NCI-H128 (cell line): Measurements from ENCODE around the gene DTNB.
"Not testable (repeated sequence)": the region's sequence is repeated elsewhere in the genome, so short reads cannot be mapped to it uniquely, and the experiment has no call there.

Experiments used
- DNase-seq: peaks from one replicate; lab custom pipeline; 2025; ENCODE audit not compliant: unreplicated experiment; lab: John Stamatoyannopoulos, UW

Gene DTNB

DNA sequence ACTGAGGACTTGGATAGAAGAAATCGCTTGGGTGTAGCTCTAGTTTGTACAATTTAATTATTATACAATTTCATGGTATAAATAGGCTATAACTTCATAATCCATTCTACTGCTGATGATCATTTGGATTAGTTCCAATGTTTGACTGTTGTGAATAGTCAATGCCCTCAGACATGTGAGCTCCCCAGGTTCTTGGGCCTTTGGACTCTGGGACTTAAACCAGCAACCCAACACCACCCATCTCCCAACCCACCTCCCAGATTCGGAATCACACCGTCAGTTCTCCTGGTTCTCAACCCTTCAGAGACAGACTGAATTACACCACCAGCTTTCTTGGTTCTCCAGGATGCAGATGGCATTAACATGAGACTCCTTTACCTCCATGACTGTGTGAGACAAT lies 247.1 kb downstream of the DTNB start:
- no peak for DNase-seq

DNA sequence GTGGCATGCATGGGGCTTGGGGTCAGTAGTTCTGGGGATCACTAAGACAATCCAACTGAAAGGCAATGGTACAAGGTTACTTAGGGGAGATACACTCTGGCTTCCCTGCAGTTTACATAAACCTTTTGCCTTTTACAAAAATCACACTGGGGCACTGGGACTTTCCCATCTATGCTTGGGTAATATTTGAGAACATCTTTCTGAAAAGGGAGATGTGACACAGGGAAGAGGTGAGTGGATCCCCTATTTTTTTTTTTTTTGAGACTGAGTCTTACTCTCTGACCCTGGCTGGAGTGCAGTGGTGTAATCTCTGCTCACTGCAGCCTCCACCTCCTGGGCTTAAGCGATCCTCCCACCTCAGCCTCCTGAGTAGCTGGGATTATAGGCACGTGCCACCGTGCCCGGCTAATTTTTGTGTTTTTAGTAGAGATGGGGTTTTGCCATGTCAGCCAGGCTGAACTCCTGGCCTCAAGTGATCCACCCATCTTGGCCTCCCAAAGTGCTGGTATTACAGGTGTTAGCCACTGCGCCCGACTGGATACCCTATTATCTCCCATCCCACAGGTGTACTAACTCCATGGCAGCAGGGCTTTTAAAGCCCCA lies 248.8 kb downstream of the DTNB start:
- no peak for DNase-seq

DNA sequence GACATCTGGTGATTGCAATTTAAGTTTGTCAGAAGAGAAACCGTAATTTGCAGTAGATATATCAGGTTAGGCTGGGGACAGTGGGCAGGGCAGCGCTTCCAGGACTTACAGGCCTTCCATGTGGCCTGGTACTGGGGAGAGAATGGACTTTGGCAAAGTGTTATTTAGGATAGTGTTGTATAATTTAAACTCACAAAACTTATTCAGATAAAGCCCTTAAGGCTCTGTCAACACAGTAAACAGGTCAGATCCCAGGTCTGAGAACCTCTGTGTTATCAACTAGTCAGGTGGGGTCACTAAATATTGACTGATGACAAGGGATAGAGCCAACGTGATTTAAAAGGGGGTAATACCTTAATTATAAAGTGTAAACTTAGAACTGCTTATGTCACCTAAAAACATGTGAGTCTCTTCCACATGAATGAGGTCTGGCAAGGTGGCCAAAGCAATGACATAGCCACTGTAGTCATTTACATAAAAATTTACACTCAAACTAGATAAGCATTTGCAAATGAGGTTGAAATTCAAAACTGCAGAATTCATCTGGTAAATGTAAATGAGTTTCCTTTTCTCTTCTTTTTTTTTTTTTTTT lies 251.5 kb downstream of the DTNB start:
- DNase-seq, result no peak

DNA sequence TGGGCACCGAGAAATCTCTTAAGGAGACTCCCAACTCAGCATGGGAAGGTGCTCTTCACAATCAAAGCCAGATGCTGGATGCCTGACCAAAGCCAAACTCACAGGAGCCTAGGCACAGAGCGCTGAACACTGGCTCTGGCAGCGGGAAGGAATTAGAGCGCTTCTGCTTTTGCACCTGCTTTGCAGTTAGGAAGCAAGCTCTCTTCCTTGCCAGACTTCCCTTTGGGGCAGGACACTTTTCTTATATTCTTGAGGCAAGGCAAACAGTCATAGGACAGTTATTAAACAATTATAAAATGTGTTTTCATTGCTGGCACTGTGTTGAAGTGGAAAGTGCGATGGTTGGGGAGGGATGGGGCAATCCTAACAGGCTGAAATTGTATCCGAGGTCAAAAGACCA lies 252.1 kb downstream of the DTNB start:
- DNase-seq, result no peak

DNA sequence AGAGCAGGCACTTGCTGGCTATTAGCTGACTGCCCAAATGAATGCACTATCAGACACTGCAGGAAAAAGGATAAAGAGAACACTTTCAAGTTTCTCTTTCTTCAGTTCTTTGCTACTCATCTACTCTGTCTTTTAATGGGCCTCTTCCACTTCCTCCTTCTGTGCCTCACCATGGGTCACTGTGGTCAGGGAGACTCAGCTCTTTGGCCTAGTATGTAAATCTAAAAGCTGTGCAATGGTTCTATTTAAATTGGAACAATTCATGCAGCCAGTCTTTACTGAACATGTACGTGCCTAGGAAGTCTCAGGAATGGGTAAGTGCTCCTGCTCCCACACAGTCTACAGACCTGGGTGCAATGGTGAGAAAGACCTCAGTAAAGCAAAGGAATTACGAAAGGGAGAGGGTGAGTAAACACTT lies 252.5 kb downstream of the DTNB start:
- no peak for DNase-seq

DNA sequence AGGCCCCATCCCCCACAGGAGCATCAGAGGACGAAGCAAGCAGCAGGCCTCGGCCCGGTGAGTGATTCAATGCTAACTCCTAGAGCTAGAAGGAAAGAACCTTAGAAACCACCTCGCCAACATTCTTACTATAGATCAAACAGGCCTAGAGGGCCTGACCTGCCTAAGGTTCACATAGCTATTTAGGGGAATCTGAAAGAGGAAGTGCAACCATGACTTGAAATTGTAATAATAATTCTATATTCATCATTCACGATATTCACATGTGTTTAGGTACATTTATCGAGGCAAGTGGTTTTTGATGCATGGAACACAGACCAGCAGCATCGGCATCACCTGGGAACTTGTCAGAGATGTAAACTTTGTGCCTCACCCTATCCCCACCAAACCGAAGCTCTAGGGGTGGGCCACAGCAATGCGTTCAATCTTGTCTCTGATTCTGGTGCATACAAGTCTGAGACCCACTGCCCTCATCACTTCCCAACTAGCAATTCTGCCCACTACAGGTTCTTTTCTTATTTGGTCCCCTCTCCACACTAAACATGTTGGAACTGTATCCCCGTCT lies 253.6 kb downstream of the DTNB start:
- no peak for DNase-seq

DNA sequence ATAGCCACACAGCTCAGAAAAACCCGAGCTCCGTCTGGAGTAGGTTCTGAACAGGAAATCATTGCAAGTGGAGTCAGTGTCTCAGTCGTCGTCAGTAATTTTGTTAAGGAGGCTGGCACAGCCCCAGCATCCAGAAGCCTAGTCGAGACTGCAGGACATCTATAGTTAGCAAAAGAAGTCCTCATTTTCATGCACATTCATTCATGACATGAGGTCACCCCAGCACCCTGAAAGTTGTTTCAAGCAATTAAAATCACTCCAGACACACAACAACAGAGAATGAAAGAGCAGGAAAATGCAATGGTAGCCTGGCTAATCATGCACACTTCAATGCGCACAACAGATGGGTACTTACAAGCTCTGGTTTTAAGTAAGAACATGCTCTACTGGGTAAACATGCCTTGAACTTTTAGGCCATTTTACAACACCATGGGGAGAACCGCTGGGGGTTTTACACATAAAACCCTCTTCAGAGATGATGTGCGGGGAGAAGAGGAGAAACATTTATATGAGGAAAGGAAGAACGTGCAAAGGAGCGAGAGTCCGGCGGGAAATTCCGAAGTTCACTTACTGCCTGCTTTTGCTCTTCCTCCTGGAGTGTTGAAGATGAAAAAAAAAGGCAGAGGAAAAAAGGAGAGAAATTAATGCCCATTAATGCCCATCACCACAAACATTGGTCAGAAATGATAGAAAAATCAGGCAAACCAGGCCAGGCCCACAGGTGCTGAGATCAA lies 254.3 kb downstream of the DTNB start:
- DNase-seq, result no peak

DNA sequence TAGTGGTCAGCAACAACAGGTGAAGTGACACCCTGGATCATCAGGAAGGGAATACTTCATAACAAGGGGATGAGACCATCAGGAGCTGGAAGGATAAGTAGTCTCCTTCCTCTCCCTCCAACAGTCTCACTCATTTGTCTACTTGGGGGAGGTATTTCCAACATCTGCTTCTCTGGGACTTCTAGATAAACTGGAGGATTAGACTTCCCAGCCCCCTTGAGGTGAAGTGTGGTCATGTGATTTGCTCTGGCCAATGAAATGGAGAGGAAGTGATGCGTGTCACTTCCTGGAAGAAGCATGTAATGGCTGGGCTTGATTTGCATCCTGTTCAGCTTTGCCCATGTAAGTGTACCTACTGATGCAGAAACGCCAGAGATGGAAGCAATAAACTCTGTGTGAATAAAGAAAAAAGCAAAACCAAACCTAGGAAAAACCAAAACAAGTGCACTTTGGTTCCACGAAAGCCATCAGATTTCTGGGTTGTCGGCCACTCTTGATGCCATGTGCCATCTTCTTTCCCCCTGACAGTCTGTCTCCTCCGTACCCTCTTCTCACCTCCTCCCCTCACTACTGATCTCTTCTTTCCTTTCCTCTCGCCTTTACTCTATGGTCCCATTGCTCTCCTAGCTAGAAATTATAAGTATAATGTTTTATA lies 255.5 kb downstream of the DTNB start:
- no peak for DNase-seq

DNA sequence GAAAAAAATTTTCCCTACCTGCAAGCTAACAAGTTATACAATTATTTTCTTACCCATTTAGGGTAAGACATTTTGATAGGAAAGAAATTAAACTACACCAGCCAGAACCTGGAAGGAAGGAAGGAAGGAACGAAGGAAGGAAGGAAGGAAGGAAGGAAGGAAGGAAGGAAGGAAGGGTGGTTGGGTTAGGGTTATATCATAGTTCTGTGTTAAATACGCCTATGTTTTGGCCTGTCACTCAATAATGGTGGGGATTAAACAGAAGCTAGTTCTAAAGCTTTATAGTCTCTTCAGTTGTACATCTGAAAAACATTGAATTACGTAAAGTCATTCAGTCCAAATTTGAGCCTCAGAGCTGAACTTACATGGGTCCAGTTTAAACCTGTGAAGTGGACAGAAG lies 256.7 kb downstream of the DTNB start:
- DNase-seq, result no peak

DNA sequence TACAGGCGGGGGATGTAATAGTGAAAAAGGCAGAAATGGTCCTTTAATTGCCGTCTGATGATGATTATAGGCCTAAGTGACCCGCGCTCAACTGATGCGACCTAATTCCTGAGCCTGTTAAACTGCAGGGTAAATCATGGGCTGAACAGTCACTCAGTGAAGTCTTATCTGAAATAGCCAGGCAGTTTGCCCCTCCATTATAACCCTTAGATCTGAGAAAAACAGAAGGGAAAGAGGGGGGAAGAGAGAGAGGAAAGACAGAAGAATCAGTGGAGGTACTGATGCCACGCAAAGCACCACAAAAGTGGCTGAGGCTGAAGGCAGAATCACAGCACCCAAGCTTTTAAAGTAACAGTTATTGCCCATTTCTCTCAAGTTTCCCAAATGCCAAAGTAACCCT lies 258.6 kb downstream of the DTNB start:
- no peak for DNase-seq

DNA sequence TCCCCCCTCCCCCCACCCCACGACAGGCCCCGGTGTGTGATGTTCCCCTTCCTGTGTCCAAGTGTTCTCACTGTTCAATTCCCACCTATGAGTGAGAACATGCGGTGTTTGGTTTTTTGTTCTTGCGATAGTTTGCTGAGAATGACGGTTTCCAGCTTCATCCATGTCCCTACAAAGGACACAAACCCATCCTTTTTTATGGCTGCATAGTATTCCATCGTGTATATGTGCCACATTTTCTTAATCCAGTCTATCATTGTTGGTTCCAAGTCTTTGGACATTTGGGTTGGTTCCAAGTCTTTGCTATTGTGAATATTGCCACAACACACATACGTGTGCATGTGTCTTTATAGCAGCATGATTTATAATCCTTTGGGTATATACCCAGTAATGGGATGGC lies 260.0 kb downstream of the DTNB start:
- DNase-seq, result not testable (repeated sequence)

DNA sequence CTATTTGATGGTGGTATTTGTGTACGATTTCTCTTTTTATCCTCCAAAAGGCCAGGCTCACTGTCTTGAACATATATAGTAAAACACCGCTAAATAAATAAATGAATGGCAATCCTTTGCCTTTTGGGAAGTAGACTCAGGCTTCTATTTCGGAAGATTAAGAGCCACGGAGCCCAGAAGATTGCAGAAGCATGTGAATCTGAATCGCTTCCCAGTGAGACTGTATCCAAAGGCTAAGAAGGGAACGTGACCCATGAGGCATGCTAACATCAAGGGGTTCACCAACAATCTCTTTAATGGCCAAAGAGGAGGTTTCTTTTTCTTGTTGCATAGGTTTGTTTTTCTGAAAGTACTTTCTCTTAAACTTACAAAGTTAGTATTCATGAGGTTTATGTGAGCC lies 261.6 kb downstream of the DTNB start:
- no peak for DNase-seq

DNA sequence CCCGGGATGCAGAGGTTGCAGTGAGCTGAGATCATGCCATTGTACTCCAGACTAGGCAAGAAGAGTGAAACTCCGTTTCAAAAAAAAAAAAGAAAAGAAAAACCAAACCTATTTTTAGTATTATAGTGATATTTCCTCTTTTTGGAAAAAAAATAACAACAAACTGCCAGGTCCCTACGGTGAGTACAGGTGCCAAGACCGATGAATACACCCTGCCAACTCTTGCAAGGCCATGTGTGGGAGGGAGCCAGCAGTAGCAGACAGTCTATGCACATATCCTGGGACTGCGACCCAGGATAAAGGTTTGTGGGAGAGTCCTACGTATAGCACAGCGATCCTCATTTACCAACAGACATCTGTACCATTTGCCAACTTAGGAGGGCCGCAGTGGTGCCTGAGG lies 262.1 kb downstream of the DTNB start:
- DNase-seq, result no peak

DNA sequence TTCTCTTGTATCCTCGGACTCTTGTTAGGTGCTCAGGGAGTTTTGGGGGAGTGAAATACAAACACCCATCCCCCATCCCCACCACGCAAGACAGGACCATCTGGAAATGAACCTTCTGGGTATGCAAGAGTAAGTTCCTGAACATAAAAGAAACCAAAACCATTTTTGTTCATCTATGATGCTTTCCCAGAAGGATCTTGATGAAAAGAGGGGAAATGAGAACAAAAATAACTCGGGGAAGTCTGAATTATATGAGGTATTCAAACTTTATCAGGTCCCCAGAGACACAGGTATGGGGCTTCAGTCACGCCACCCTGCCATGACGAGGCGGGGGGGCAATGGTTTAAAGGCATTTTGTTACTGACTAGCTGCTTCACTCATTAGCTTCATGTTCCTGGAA lies 263.0 kb downstream of the DTNB start:
- DNase-seq, result no peak

DNA sequence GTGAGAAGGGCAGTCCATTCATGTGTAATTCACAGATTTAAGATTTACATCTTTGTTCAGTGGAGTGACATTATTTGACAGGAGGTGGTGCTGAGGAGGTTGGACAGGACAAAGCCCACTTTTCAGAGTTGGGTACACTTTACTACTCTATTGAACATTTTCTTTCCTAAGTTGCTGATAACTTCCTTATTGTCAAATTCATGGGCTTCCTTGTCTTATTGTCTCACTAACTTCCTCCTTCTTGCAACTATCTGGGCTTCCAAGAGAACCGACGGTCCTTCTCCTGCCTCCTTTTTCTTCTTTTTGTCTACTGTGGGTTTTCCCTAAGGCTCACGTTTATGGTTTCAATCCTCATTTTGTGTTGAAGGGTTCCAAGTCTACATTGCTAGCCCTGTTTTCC lies 263.9 kb downstream of the DTNB start:
- DNase-seq, result no peak

DNA sequence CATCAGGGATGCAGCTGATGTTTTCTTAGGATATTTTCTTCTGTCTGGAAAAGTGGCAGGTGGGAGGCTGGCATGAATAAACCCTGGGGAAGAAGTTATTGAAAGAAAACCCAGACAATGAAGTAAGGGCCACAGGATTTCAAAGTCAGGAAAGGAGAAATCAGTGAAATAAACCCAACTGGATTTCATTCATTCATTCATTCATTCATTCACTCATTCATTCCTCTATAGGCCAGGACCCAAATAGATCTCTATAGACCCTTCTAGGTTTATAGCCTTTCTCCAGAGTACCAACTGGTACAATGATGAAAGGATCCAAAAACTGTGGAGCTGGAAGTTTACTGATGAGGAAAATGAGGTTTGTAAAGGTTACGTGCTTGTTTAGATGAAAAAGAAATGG lies 264.3 kb downstream of the DTNB start:
- DNase-seq, result no peak

DNA sequence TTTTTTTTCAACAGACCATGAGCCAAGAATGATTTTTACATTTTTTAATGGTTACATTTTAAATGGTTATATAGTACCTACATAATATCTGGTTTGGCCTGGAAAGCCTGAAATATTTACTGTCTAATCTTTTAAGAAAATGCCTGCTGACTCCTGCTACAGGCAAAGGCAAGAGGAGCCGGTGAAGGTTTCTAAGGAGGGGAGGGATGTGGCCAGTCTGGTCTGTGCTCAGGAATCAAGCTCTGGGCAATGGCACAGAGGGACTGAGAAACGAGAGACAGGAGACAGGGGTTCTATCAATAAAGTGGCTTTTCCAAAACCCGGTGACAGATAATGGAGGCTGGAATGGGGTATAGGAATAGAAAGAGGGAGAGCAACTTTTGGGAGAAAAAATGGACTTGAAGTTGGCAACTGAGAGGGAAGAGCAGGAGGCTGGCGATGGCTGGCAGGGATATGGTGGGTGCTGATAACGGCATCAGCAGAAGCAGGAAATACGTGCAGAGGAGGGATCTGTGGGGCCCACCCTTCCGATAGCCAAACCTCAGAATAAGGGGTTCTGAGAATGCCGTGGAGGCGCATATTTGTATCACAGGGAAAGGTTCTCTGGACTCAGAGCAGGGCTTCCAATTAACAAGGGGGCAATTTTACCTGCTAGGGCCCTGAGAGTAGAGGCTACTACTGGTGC lies 267.6 kb downstream of the DTNB start:
- no peak for DNase-seq

DNA sequence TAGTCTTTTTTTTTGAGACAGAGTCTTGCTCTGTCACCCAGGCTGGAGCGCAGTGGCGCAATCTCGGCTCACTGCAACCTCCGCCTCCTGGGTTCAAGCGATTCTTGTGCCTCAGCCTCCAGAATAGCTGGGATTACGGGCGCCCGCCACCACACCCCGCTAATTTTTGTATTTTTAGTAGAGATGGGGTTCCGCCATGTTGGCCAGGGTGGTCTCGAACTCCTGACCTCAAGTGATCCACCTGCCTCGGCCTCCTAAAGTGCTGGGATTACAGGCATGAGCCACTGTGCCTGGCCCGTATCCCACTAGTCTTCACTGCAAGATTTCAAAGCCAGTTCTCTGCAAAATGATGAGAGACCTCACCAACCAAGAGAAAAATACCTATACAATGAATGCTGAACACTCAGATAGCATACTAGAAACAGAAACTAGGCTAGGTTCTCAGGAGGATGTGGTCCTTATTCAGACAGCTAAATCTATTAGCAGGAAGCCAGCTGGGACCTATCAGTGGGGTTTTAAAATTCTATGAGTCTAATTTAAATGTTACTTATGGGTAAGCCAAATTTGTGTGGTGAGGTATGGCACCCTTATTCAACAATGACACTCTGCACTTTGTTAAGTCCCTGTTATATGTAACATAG lies 270.1 kb downstream of the DTNB start:
- not testable (repeated sequence) for DNase-seq

DNA sequence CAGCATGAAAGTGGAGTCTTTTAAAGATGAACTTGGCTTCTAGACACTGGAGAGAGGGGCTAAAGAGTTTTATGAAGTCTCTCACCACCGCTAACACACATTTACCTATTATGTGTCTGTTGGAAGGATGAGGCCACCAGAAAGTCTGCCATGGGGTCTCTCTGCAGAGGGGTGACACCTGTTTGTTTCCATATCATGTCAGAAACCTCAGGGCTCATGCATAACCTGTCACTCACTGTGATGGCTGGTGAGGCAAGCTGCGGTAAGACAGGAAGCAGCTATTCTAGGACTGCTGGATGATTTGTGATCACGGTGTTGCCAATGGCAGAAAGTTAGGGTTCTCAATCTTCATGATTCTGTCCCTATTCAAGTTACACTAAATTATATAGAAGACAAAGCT lies 270.9 kb downstream of the DTNB start:
- no peak for DNase-seq

DNA sequence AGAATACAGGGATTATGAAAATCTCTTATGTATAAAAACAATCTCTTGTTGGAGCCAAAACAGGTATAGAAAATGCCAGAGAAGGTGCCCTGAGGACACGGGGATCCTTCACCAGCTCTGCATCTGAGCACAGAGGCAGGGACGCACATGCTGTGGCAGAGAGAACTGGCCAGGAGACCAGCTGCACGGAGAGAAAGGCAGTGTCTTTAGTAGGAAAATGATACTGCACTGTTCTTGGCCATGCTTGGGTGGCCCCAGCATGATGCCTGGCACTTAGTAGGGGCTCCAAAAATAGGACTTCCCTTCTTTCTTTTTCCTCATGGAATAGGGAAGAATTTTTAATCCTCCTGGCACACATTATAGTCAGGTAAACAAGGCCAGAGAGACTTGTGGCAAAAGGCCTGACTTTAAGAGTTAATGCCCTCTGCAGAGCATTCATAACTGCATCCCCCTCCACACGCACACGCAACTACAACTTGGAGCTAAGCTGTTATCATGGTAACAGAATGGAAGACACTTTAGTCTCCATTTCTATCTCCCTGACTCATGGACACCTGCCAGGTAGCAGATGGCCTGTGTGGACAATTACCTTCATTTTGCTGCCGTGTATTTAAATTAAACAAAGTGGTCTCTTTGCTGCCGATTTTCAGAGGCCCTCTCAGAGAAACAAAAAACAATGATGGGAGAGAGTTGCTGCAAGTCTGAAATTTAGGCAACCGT lies 271.9 kb downstream of the DTNB start:
- peak; percentile 57 for DNase-seq
